HG03571 (cell line): ENCODE measurements around the gene SAP30BP.
A peak's percentile ranks its signal among the peaks of the same experiment; 100 is the strongest.

ENCODE experiments used
- ATAC-seq: cut with Tn5 transposase; IDR thresholded peaks from one replicate; pipeline ENCODE4 v1.9.1; 2021; ENCODE audit not compliant: unreplicated experiment

Gene SAP30BP

GRCh38 chr17:75737133-75737962 lies 70.2 kb downstream of the SAP30BP start:
- no peak for ATAC-seq

DNA sequence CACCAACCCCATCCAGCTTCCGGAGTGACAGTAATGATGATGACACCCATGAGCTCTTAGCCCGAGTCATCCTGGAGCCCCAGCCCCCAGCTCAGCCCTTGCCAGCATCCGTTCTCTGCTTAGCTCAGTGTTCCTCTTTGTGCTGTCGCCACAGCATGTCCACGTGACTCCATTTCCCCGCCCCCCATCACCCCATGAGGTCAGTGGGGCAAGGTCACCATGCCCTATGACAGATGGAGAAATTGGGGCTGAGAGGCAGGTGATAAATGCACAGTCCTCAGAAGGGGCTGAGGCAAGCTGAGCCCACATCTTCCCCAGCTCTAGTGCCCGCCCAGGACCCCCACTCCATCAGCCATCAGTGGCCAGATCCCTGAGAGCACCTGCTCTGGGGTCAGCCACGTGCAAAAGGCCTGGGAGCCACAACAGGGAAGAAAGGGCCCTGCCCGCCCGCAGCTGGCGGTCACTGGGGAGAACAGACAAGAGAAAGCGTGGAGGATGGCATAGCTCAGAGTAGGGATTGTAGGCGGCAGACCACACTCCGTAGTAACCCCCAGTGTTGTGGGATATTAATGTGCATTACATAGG lies 71.2 kb downstream of the SAP30BP start:
- ATAC-seq = no peak

DNA sequence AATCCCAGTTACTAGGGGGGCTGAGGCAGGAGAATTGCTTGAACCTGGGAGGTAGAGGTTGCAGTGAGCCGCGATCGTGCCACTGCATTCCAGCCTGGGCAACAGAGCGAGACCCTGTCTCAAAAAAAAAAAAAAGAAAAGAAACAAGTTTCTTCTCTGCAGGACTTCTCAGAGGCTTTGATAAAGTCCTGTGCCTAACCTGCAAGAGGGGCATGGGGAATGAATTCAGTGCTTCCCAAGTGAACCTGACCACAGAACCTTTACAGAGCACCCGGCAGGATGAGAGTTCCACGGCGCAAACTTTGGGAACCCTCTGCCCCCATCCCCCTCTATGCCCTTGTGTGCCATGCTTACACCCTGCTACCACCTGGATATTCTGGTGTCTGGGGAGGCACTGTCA lies 72.0 kb downstream of the SAP30BP start:
- no peak for ATAC-seq

DNA sequence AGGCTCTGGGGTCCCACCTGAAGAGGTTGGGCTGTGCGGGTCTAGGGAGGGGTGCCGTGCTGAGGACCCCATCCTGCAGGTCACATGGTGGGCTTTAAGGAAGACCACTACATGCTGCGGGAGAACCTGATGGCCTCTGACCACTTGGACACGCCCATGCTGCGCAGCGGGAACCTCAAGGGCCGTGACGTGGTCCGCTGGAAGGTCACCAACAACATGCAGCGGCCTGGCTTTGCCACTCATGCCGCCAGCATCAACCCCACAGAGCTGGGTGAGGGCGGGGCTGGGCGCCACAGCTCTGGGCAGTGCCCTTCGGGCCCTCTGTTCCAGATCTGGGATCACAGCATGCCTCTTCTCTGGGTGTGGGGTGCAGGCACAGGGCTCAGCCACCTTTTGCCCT lies 72.7 kb downstream of the SAP30BP start:
- no peak for ATAC-seq

- ATAC-seq = no peak
Measured at GRCh38 chr17:75740215-75740614, 73.1 kb downstream of the SAP30BP start.

- ATAC-seq = no peak
Measured at GRCh38 chr17:75740631-75741077, 73.5 kb downstream of the SAP30BP start.

DNA sequence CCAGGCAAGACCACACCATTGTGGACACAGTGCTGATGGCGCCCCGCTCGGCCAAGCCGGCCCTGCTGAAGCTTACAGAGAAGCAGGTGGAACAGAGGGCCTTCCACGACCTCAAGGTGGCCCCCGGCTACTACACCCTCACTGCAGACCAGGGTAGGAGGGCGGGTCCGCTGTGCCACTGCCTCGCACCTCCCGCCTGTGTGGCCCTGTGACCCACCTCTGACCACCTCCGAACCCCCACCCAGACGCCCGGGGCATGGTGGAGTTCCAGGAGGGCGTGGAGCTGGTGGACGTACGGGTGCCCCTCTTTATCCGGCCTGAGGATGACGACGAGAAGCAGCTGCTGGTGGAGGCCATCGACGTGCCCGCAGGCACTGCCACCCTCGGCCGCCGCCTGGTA lies 75.2 kb downstream of the SAP30BP start:
- ATAC-seq = no peak

DNA sequence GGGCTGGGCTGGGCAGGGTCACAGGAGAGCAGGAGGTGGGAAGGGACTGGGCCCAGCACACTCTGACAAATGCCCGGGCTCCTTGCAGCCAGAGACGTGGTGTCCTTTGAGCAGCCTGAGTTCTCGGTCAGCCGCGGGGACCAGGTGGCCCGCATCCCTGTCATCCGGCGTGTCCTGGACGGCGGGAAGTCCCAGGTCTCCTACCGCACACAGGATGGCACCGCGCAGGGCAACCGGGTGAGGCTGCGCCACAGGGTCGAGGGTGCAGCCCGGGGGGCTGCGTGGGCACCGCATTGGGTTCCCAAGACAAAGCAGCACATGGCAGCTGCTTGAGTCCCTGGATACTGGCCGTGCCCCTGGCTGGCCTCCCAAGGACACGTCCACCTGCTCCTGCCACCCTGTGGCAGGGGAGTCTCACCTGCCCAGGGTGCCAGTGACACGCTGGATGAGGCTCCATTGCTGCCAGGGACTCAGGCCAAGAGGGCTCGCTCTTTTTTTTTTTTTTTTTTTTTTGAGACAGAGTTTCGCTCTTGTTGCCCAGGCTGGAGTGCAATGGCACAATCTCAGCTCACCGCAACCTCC lies 76.6 kb downstream of the SAP30BP start:
- no peak for ATAC-seq

DNA sequence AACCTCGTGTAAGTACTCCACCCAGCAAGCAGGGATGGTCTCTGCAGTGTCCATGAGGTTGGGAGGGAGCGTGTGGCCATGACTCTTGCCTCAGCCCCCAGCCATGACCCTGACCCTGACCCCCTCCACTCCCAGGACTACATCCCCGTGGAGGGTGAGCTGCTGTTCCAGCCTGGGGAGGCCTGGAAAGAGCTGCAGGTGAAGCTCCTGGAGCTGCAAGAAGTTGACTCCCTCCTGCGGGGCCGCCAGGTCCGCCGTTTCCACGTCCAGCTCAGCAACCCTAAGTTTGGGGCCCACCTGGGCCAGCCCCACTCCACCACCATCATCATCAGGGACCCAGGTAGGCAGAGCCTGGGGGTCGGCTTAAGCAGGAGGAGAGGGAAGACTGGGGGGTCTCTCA lies 81.6 kb downstream of the SAP30BP start:
- ATAC-seq = no peak

GRCh38 chr17:75749545-75750389 lies 82.6 kb downstream of the SAP30BP start:
- ATAC-seq = no peak

DNA sequence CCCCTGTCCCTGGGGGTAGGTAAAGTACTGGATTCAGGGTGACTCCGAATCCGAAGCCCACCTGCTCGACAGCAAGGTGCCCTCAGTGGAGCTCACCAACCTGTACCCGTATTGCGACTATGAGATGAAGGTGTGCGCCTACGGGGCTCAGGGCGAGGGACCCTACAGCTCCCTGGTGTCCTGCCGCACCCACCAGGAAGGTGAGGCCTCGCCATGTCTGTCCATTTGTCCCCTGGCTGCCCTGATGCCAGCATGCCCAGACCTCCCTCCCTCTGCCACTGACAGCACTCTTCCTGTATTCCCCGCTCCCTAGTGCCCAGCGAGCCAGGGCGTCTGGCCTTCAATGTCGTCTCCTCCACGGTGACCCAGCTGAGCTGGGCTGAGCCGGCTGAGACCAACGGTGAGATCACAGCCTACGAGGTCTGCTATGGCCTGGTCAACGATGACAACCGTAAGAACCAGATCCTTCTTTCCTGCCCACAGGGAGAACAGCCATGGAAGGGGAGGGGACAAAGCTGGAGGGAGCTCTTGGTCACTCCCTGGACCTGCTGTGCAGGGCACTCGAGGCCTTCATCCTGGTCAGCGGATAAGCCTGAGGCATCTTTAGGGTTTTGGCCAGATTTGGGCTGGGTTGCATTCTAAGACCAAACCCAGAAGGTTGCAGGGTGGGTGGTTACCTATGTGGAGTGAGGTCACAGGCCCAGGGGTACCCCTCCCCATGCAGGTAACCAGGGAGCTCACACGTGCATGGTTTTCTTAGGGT lies 83.7 kb downstream of the SAP30BP start:
- ATAC-seq = no peak

DNA sequence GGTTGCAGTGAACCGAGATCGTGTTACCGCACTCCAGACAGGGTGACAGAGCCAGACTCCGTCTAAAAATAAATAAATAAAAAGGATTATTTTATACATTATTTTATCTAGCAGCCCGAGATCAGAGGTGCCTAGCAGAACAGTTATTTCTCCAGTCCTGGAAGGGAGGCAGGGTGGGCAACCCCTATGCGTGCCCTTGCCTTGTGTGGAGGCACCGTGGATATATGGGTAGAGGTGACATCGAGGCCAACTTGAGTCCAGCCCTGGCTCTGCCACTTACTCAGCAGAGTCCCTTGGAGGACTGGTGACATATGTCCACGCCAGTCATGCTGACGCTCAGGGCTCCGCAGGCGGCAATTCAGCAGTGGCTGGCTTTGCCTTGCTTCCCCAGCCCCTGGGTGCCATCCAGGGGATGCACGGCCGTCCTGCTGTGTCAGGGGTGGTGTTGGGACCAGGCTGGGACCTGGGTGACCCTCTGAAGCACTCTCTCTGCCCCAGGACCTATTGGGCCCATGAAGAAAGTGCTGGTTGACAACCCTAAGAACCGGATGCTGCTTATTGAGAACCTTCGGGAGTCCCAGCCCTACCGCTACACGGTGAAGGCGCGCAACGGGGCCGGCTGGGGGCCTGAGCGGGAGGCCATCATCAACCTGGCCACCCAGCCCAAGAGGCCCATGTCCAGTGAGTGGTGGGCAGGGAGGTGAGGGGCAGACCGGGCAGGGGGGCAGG lies 84.7 kb downstream of the SAP30BP start:
- ATAC-seq = no peak

DNA sequence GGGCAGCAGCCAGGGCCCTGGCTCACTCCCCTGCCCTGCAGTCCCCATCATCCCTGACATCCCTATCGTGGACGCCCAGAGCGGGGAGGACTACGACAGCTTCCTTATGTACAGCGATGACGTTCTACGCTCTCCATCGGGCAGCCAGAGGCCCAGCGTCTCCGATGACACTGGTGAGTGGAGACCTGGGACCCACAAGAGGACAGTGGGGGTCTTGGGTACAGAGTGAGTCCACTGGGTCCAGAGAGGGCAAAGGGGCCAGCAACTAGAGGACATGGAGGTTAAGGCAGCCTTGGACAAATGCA lies 85.2 kb downstream of the SAP30BP start:
- ATAC-seq = no peak

DNA sequence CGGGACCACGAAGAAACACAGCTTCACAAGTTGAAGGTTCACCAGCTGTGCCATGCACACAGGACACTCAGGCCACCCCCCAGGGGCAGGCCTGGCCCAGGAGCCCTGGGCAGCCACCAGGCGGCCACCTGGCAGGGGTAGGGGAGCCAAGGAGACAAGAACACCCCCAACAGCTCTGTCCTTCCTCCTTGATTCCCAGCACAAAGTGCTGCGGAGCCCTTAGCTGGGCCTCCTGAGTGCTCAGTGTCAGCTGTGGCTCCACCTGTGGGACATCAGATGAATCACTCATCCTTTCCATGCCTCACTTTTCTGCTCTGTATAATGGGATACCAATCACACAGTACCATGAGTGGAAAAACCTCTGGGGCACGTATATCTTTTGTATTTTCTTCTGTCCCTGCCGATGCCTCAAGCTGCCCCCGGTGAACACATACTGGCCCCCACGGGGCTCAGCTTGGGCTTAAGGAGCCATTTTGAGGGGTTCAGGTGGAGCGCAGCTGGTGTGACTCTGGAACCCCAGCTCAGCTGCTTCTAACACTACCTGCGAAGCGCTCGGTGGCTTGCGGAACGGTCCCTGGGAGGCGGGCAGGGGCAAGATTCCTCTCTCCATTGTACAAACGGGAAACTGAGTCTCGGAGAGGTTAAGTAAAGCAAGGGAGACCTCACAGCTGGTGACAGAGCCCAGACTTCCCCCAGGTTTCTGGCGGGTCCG lies 85.8 kb downstream of the SAP30BP start:
- no peak for ATAC-seq

- peak; percentile 45 for ATAC-seq
Measured at GRCh38 chr17:75753514-75754377, 86.6 kb downstream of the SAP30BP start.

- no peak for ATAC-seq
Measured at GRCh38 chr17:75754378-75755204, 87.5 kb downstream of the SAP30BP start.

- ATAC-seq = no peak
Measured at GRCh38 chr17:75755205-75755901, 88.2 kb downstream of the SAP30BP start.
